Astrocyte of the spinal cord (primary cell): Measurements from ENCODE around the gene MTA1.
A peak's percentile ranks its signal among the peaks of the same experiment; 100 is the strongest.

Experiments
- DNase-seq: peaks from one replicate; pipeline ENCODE4 v3.0.0; 2011; ENCODE audit warnings: low read depth, low spot score
- H3K4me3 ChIP-seq: 2 replicates; pipeline ENCODE4 v1.5.1; 2011; ENCODE audit warnings: low read depth, mild to moderate bottlenecking, low read length, moderate library complexity
- CTCF ChIP-seq: IDR thresholded peaks from 2 replicates; pipeline ENCODE4 v1.5.1; 2012; ENCODE audit warnings: low read depth, mild to moderate bottlenecking, low read length, inconsistent platforms
- in situ Hi-C: cut with HindIII; loops from 2 replicates; pipeline ENCODE4 v1.10.0; 2017; ENCODE audit warnings: low sequenced_read_pairs

The MTA1 gene

GRCh38 chr14:105419195-105420091 is at the start of gene MTA1:
Gene MTA1 (plus strand): TSS chr14:105419827. CDS start chr14:105420036, 209 bp downstream.
- no peak for DNase-seq
- in situ Hi-C loops: no loop called here
- peak within 1 kb of the TSS; percentile 81 for H3K4me3 ChIP-seq
- TF ChIP-seq CTCF: no peak

- TF ChIP-seq CTCF: no peak
- no peak for DNase-seq
- in situ Hi-C loops: no loop called here
- no peak overlapping the region for H3K4me3 ChIP-seq
Measured at GRCh38 chr14:105374389-105374788, 45.2 kb upstream of the MTA1 start.

- no peak for TF ChIP-seq CTCF
- in situ Hi-C loops: no loop called here
- DNase-seq: no peak
- H3K4me3 ChIP-seq: no peak overlapping the region
Measured at GRCh38 chr14:105375635-105376057, 44.0 kb upstream of the MTA1 start.

- in situ Hi-C loops: no loop called here
- no peak for TF ChIP-seq CTCF
- no peak overlapping the region for H3K4me3 ChIP-seq
- no peak for DNase-seq
Measured at GRCh38 chr14:105376521-105377440, 42.8 kb upstream of the MTA1 start.

- in situ Hi-C loops: no loop called here
- peak; percentile 6 for TF ChIP-seq CTCF
- DNase-seq: no peak
- H3K4me3 ChIP-seq: no peak overlapping the region
Measured at GRCh38 chr14:105377555-105378182, 42.0 kb upstream of the MTA1 start.

- TF ChIP-seq CTCF: no peak
- no peak for DNase-seq
- in situ Hi-C loops: no loop called here
- no peak overlapping the region for H3K4me3 ChIP-seq
Measured at GRCh38 chr14:105378199-105378598, 41.4 kb upstream of the MTA1 start.
